Measurements from ENCODE around the gene PTGER4.
A peak's percentile ranks its signal among the peaks of the same experiment; 100 is the strongest.
"Not testable (repeated sequence)": the region's sequence is repeated elsewhere in the genome, so short reads cannot be mapped to it uniquely, and the experiment has no call there.

Gene PTGER4

GRCh38 chr5:40679913-40680681 is at the start of gene PTGER4:
TSS of gene PTGER4 (plus strand) at chr5:40679915. CDS start at chr5:40680994, 1,079 bp downstream.
- no peak for DNase-seq (ENCODE audit: low read depth)
- TF ChIP-seq, protein P1, sequence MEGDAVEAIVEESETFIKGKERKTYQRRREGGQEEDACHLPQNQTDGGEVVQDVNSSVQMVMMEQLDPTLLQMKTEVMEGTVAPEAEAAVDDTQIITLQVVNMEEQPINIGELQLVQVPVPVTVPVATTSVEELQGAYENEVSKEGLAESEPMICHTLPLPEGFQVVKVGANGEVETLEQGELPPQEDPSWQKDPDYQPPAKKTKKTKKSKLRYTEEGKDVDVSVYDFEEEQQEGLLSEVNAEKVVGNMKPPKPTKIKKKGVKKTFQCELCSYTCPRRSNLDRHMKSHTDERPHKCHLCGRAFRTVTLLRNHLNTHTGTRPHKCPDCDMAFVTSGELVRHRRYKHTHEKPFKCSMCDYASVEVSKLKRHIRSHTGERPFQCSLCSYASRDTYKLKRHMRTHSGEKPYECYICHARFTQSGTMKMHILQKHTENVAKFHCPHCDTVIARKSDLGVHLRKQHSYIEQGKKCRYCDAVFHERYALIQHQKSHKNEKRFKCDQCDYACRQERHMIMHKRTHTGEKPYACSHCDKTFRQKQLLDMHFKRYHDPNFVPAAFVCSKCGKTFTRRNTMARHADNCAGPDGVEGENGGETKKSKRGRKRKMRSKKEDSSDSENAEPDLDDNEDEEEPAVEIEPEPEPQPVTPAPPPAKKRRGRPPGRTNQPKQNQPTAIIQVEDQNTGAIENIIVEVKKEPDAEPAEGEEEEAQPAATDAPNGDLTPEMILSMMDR (conservative IDR thresholded peaks at IDR 0.05; ENCODE audit: low read depth, low read length): no peak
- peak within 1 kb of the TSS; percentile 88 for H3K4me3 ChIP-seq (ENCODE audit: low read depth, low read length)

DNA sequence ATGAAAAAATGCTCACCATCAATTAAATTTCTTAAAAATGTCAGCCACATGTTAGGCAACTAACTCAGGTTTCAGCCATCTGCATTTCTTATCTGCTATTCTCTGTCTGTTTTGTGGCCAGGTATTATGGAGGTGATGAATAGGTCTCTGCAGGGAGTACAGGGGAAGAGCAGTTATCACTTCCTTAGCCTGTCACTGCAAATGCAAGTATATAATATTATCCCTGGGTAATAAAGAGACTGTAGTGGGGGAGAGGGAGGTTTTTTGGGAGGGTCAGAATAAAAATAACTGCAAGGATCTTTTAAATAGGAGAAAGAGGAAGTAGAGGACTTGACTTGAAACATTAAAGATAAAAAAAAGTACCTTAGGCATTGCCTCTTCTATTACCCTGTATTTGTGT is 49.6 kb upstream of the PTGER4 start:
- H3K4me3 ChIP-seq (ENCODE audit: low read depth, low read length): no peak overlapping the region
- TF ChIP-seq, protein P1 (conservative IDR thresholded peaks at IDR 0.05; ENCODE audit: low read depth, low read length): no peak
- no peak for DNase-seq (ENCODE audit: low read depth)

- no peak for DNase-seq (ENCODE audit: low read depth)
- no peak overlapping the region for H3K4me3 ChIP-seq (ENCODE audit: low read depth, low read length)
- TF ChIP-seq, protein P1 (conservative IDR thresholded peaks at IDR 0.05; ENCODE audit: low read depth, low read length): no peak
These were observed 48.5 kb upstream of the PTGER4 start for GRCh38 chr5:40631236-40631635.

DNA sequence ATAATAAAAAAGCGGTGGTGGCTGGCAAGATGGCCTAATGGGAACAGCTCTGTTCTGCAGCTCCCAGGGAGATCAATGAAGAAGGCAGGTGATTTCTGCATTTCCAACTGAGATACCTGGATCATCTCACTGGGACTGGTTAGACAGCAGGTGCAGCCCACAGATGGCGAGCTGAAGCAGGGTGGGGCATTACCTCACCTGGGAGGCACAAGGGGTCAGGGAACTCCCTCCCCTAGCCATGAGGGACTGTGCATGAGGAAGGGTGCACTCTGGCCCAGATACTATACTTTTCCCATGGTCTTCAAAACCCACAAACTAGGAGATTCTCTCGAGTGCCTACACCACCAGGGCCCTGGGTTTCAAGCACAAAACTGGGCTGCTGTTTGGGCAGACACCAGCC is 45.6 kb upstream of the PTGER4 start:
- no peak overlapping the region for H3K4me3 ChIP-seq (ENCODE audit: low read depth, low read length)
- DNase-seq (ENCODE audit: low read depth): no peak
- TF ChIP-seq, protein P1 (conservative IDR thresholded peaks at IDR 0.05; ENCODE audit: low read depth, low read length): no peak

DNA sequence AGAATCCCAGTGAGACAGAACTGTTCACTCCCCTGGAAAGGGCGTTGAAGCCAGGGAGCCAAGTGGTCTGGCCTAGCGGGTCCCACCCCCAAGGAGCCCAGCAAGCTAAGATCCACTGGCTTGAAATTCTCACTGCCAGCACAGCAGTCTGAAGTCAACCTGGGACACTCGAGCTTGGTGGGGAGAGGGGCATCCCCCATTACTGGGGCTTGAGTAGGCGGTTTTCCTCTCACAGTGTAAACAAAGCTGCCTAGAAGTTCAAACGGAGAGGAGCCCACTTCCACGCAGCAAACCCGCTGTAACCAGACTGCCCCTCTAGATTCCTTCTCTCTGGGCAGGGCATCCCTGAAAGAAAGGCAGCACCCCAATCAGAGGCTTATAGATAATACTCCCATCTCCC is 45.1 kb upstream of the PTGER4 start:
- H3K4me3 ChIP-seq (ENCODE audit: low read depth, low read length): no peak overlapping the region
- TF ChIP-seq, protein P1 (conservative IDR thresholded peaks at IDR 0.05; ENCODE audit: low read depth, low read length): no peak
- no peak for DNase-seq (ENCODE audit: low read depth)

GRCh38 chr5:40639531-40639930 is 40.2 kb upstream of the PTGER4 start:
- not testable (repeated sequence) for H3K4me3 ChIP-seq (ENCODE audit: low read depth, low read length); DNase-seq (ENCODE audit: low read depth)

- TF ChIP-seq, protein P1 (conservative IDR thresholded peaks at IDR 0.05; ENCODE audit: low read depth, low read length): no peak
- H3K4me3 ChIP-seq (ENCODE audit: low read depth, low read length): no peak overlapping the region
- no peak for DNase-seq (ENCODE audit: low read depth)
These were observed 33.4 kb upstream of the PTGER4 start for GRCh38 chr5:40646266-40646665.
